PC-9 (cell line): ENCODE data around the gene TNFSF11. TPM values are rescaled to one million over a fixed set of nuclear protein-coding genes. Genes with fewer than 3 reads are reported as not detected.

Experiments
- BruUV-seq: library from RNA; stranded (reverse); fragments of 400-500 nt; replicated peaks from 2 replicates; lab custom pipeline; 2021; lab: Mats Ljungman, UMichigan
- CTCF ChIA-PET: fragments of 300-600 bp; sonication (Branson Sonifier 250); formaldehyde crosslinking; loops from one replicate; lab custom pipeline; 2022; ENCODE audit warnings: antibody characterized with exemption; lab: Charles Lee
- POLR2A ChIA-PET: fragments of 300-600 bp; sonication (Branson Sonifier 250); formaldehyde crosslinking; loops from one replicate; lab custom pipeline; 2022; ENCODE audit warnings: antibody characterized with exemption; ENCODE audit not compliant: unreplicated experiment; lab: Charles Lee
- DNase-seq, 2 experiments: peaks; one replicate each; pipeline versions ENCODE4 v3.0.0 to v3.0.0-alpha.2; 2015 to 2022; ENCODE audit warnings: mixed read lengths in 1 of 2
- H2AFZ ChIP-seq: fragments of 200-600 bp; sonication (generic); 2 replicates; pipeline ENCODE4 v1.8.1; 2017; ENCODE audit warnings: antibody characterized with exemption
- H3F3A ChIP-seq: fragments of 200-600 bp; sonication (generic); 2 replicates; pipeline ENCODE4 v1.8.1; 2017; ENCODE audit warnings: antibody characterized with exemption, mild to moderate bottlenecking, low read depth; ENCODE audit not compliant: insufficient read depth
- H3K27ac ChIP-seq: fragments of 200-600 bp; sonication (generic); 2 replicates; pipeline ENCODE4 v1.6.1; 2016; ENCODE audit warnings: mixed run types
- H3K27me3 ChIP-seq: fragments of 200-600 bp; sonication (generic); 2 replicates; pipeline ENCODE4 v1.6.1; 2016; ENCODE audit warnings: low read depth, mixed run types; ENCODE audit not compliant: insufficient read depth
- H3K36me3 ChIP-seq: fragments of 200-600 bp; sonication (generic); 2 replicates; pipeline ENCODE4 v1.6.1; 2016; ENCODE audit warnings: low read depth, mixed run types
- H3K4me1 ChIP-seq: fragments of 200-600 bp; sonication (generic); replicated peaks from 2 replicates; pipeline ENCODE4 v1.6.1; 2016; ENCODE audit warnings: mixed run types; ENCODE audit not compliant: insufficient read depth
- H3K4me2 ChIP-seq: fragments of 200-600 bp; sonication (generic); 2 replicates; pipeline ENCODE4 v1.6.1; 2017; ENCODE audit warnings: mixed run types
- H3K4me3 ChIP-seq: fragments of 200-600 bp; sonication (generic); 2 replicates; pipeline ENCODE4 v1.6.1; 2016; ENCODE audit warnings: mixed run types
- H3K79me2 ChIP-seq: fragments of 200-600 bp; sonication (generic); 2 replicates; pipeline ENCODE4 v1.6.1; 2017; ENCODE audit warnings: low read depth, mixed run types
- H3K9me2 ChIP-seq: fragments of 200-600 bp; sonication (generic); 2 replicates; pipeline ENCODE4 v1.8.1; 2017; ENCODE audit warnings: mild to moderate bottlenecking; ENCODE audit not compliant: insufficient read depth
- H3K9me3 ChIP-seq: fragments of 200-600 bp; sonication (generic); 2 replicates; pipeline ENCODE4 v1.8.1; 2016; ENCODE audit warnings: low read depth; ENCODE audit not compliant: insufficient read depth
- H4K20me1 ChIP-seq: fragments of 200-600 bp; sonication (generic); 2 replicates; pipeline ENCODE4 v1.8.1; 2017; ENCODE audit not compliant: insufficient read depth
- EZH2 ChIP-seq: fragments of 200-600 bp; sonication (generic); IDR thresholded peaks from 2 replicates; pipeline ENCODE4 v1.8.0; 2017; ENCODE audit warnings: antibody characterized with exemption, low read depth
- intact Hi-C: fragments of 100-400 bp; cut with micrococcal nuclease; formaldehyde crosslinking; loops from one replicate; pipeline ENCODE4 v1.10.0; 2022; ENCODE audit not compliant: unreplicated experiment
- total RNA-seq: library from RNA; stranded (reverse); gene quantifications from 2 replicates; pipeline ENCODE4 v1.2.3, GENCODE V29; 2021
- TF ChIP-seq, protein P1 (sequence below): fragments of 200-600 bp; sonication (generic); conservative IDR thresholded peaks from 2 replicates; pipeline ENCODE4 v1.6.1; 2017; ENCODE audit warnings: mixed run types, antibody characterized with exemption, mild to moderate bottlenecking, moderate library complexity

Gene TNFSF11
- total RNA-seq, 1 experiment from 2014 or later: not detected

DNA sequence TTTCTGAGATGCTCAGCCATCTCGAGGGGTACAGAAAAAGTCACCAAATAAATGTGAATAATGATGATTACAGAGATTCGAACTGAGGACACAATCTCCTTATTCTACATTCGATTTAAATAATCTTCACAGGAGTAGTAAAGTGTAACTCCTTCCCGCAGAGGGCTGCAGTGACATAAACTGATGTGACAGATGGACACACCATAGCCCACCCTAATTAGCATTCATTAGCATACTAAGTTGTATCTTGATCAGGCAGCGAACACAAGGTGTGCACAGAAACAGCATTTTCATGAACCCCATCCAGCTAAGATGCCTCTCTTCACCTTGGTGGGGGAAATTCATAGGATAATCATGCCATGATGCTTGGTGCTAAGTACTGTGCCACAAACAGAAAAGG lies 83.0 kb downstream of the TNFSF11 start:
- no peak overlapping the region for H3K27ac ChIP-seq
- TF ChIP-seq EZH2: no peak
- TF ChIP-seq, protein P1, sequence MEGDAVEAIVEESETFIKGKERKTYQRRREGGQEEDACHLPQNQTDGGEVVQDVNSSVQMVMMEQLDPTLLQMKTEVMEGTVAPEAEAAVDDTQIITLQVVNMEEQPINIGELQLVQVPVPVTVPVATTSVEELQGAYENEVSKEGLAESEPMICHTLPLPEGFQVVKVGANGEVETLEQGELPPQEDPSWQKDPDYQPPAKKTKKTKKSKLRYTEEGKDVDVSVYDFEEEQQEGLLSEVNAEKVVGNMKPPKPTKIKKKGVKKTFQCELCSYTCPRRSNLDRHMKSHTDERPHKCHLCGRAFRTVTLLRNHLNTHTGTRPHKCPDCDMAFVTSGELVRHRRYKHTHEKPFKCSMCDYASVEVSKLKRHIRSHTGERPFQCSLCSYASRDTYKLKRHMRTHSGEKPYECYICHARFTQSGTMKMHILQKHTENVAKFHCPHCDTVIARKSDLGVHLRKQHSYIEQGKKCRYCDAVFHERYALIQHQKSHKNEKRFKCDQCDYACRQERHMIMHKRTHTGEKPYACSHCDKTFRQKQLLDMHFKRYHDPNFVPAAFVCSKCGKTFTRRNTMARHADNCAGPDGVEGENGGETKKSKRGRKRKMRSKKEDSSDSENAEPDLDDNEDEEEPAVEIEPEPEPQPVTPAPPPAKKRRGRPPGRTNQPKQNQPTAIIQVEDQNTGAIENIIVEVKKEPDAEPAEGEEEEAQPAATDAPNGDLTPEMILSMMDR: no peak
- H2AFZ ChIP-seq: no peak overlapping the region
- no peaks in the 10 kb centered on the region for H3K9me2 ChIP-seq
- H3F3A ChIP-seq: no peaks in the 10 kb centered on the region
- no peaks in the 10 kb centered on the region for H4K20me1 ChIP-seq
- no TSS peak for BruUV-seq
- H3K4me1 ChIP-seq: no peaks in the 10 kb centered on the region
- no peaks in the 10 kb centered on the region for H3K27me3 ChIP-seq
- H3K36me3 ChIP-seq: no peaks in the 10 kb centered on the region
- no peak for DNase-seq
- ChIA-PET POLR2A (no interaction called here), CTCF (no interaction called here)
- H3K9me3 ChIP-seq: no peaks in the 10 kb centered on the region
- H3K79me2 ChIP-seq: no peaks in the 10 kb centered on the region
- H3K4me3 ChIP-seq: no peak overlapping the region
- intact Hi-C loops: no loop called here
- no peak overlapping the region for H3K4me2 ChIP-seq

Other genes starting within 250 kb of the TNFSF11 start
- not detected in 2 replicates for gene FAM216B, start 207.4 kb downstream of the TNFSF11 start, total RNA-seq